ENCODE results near the gene MYBPHL.

Gene MYBPHL

DNA sequence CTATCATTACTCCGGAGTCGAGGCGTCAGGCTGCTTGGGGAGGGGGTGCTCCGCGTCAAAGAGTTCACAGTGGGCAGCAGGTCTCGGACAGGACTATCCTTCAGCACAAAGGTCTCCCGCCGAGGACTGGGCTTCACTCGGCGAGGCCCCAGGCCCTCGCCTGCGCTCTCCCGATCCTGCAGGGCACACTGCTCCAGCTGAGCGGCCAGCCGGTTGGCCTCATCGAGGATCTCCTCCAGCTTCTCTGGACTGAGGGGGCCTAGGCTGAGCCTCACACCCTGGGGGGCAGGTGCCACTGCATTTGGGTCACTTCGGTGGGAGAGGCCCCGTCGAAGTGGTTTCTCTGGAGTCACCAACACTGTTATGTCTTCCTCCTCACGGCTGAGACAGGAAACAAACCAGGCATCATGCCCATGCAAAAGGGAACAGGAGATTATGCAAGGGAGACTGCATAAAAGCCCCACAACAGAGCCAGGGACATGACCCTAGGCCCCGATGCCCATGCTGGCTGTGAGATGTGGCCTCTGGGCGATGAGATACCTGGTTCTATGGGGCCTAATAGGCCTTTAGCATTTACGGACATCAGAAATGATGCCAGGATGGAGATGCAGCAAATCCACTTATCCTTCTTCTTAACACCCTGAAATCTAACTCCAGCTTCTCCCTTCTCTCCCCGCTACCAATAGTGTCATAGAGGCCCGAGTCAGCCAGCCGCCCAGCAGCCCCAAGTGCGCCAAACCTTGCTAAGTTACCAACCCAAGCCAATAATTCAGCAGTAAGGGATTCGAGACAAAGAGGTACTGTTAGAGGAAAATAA, 24.9 kb downstream of the MYBPHL start:
- peak in 6 of 51 donors; percentile 28 to 70 (median 49) for DNase-seq

DNA sequence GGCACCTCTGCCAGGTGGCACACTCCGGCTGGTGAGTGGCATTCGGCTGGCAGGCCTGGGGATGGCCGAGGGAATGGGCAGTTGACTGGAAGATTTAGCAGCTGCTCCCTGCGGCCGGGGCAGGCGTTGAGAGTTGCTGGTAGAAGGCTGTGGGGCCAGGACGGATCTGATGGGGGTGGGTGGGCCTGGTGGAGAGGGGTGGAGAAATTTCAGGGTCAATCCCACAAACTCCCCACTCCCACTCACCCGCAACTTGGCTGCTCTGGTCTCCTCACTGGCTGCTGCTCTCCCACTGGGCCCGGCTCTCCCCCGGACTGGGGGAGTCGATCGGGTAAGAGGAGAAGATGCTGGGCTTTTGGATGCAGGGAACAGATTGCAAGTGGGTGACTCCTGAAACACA, 25.9 kb downstream of the MYBPHL start:
- DNase-seq, result no peak

DNA sequence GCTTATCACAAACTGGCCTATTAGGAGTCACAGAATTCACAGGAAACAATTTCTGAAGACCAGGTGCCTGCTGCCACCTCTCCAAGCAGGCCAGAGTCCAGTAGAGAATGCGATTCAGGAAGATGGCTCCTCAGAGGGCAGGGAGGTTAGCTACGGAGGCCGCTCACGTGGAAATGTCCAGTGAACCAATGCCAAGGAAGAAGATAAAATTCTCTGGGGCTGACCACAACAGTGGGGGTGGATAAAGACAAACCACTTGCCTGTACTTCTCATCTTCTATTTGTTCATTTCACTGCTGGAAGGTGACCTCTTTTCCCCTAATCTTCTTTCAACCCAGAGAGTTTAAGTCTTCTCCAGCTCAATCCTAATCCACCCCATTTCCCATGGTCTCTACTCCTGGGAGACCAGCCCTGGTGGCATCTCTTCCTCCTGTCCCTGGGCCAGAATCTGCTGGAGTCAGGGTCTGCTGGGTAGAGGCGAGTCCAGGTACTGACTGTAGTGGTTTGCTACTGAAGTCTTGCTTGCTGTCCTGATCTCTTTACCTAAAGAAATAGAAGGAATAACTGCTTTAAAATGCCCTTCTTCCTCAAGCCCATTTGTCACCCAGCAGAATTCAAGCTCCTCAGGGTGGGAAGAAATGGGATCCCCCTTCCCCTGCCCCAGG, 27.1 kb downstream of the MYBPHL start:
- DNase-seq, result no peak

DNA sequence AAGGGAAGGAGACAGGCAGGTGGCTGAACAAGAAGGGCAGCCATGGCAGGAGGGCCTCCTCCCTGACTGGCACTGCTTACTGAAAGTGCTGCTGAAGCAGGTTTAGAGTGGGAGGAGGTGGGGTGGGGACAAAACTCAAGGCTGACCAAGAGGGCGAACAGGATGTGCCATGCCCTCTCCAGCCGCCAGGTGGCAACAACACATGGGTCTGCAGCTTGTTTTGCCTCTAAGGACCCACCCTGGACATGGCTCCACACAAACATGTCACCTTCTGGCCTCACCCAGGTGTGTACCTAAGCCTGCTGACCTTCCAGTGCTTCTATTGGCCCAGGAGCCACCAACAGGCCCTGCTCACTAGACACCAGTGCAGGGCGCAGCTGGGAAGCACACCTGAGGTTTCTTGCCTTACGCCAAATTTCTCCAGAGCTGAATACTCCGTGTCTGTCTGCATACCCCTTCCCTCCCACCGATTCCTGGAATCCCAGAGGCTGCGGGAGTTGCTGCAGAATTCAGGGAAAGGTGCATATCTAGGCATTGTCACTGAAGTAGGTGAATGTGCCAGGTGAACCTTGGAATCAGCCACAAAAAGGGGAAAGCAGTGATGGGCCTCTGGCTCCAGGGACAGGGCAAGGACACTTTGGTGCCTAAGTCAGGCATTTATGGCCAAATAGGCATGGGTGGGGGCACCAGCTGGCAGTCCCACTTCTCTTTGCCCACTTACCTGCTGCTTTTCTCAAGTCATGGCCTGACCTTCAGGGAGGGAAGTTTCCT, 29.2 kb downstream of the MYBPHL start:
- DNase-seq, result peak in 45 of 51 donors; percentile 25 to 85 (median 65)

DNA sequence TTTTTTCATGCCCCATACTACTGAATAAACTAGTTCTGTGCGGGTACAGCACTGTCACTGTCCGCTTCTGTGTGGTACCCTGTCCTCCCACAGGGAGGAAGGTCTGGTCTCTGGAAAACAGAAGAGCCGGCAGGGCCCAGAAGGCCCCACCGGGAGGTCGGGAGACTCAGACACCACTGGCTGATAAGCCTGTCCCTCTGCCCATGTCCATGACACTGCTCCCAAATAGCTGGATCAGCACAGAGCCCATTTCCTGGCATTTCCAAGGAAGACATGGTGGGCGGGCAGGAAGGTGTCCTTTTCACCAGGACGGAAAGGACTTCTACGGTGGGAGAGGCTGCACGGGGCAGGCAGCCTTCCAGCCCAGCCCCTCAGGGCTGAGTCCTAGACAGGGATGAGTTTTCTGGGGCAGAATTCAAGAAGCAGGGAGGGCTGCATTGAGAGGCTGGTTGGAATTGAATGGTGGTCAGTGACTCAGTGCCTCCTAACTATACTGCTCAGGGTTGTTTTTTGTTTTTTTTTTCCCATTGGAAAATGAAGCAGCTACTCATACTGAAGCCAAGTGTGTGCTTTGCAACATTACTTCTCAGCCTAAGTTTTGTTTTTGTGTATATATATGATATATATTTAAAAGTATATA, 31.0 kb downstream of the MYBPHL start:
- peak in 1 of 51 donors; percentile 26 for DNase-seq

GRCh38 chr1:109274533-109275476, 32.0 kb downstream of the MYBPHL start:
- DNase-seq, result peak in 6 of 51 donors; percentile 24 to 58 (median 34)

DNA sequence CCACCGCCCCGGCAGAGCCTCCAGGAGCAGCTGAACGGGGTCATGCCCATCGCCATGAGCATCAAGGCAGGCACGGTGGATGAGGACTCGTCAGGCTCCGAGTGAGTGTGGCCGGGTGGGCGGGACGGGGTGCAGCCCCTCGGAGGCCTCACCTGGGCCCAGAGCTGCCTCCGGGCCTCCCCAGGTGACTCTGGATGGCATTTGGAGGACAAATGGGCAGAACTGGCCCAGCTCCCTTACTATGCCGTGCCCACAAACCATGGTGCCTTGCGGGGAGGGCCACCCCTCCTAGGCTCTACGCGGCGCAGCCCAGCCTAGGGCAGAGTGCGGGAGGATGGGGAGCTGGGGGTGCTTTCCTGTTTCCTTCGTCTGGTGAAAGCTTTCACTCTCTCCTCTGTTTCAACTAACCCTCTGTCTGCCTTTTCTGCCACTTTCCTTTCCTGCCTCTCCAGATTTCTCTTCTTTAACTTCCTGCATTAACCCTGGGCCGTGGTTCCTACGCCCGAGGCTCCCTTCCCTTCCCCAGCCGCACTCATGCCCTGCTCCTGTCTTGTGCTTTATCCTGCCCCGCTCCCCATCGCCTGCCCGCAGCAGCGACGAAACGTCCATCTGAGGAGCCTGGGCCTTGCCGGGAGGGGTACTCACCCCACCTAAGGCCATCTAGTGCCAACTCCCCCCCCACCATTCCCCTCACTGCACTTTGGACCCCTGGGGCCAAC, 33.1 kb downstream of the MYBPHL start:
- no peak for DNase-seq

DNA sequence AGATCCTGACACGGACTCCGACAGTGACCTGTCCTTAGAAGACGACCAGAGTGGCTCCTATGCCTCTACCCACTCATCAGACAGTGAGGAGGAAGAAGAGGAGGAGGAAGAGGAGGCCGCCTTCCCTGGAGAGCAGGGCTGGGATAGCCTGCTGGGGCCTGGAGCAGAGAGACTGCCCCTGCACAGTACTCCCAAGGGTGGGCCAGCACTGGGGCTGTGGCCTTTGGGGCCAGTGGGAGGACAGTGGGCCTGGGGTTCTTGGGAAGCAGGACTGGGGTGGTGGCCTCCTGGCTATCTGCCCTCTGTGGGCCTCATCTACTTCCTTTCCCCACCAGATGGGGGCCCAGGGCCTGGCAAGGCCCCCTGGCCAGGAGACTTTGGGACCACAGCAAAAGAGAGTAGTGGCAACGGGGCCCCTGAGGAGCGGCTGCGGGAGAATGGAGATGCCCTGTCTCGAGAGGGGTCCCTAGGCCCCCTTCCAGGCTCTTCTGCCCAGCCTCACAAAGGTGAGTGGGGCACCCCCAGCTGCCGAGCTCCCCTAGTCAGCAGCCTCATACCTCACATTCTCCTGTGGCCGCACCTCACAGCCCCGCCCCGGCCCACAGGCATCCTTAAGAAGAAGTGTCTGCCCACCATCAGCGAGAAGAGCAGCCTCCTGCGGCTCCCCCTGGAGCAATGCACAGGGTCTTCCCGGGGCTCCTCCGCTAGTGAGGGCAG, 33.8 kb downstream of the MYBPHL start:
- no peak for DNase-seq

GRCh38 chr1:109272021-109272799, 34.6 kb downstream of the MYBPHL start:
- no peak for DNase-seq

GRCh38 chr1:109271458-109271857, 35.4 kb downstream of the MYBPHL start:
- no peak for DNase-seq

DNA sequence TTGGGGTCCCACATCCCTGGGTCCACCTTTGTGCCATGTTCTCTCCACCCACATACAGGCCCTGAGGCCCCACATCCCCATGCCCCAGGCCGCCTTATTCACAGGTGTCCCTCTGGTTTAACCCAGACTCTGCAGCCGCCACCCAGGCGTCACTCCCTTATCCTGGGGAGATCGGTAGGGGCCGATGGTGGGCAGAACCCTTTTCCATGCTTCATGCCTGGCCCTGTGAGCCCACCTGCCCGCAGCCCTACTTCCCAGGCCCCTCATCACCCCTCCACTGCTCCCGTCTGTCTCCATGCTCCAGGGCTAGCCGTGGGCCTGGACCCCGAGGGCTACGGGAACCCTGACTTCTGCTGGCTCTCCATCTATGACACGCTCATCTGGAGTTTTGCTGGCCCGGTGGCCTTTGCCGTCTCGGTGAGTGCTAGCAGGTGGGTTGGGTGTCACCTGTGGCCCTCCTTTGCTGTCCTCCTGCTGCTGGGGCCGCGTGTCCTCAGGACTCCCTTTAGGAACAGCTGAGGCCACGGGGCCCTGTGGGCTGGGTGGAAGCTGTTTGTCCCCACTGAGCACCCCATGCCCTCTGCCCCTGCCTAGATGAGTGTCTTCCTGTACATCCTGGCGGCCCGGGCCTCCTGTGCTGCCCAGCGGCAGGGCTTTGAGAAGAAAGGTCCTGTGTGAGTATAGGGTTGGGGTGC, 36.0 kb downstream of the MYBPHL start:
- DNase-seq, result no peak

- no peak for DNase-seq
Measured at GRCh38 chr1:109269981-109270622, 36.7 kb downstream of the MYBPHL start.

- no peak for DNase-seq
Measured at GRCh38 chr1:109269212-109269980, 37.4 kb downstream of the MYBPHL start.

DNA sequence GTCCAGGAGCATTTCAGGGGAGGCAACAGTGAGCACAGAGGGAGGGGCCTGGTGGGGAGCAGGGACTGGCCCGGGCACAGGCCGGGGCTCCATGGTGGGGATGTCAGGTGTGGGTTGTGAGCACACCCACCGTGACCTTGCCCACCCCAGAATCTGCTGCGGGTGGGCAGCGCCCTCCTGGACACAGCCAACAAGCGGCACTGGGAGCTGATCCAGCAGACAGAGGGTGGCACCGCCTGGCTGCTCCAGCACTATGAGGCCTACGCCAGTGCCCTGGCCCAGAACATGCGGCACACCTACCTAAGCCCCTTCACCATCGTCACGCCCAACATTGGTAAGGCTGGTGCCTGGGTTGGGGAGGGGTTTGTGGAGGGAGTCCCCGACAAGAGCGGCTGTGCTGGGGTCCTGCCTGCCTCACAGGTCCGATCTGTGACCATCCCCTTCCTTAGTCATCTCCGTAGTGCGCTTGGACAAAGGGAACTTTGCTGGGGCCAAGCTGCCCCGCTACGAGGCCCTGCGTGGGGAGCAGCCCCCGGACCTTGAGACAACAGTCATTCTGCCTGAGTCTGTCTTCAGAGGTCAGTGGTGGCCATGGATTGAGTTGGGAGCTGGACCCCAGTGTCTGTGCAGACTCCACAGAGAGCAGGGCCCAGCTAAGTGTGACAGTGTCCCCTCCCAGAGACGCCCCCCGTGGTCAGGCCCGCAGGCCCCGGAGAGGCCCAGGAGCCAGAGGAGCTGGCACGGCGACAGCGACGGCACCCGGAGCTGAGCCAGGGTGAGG, 38.2 kb downstream of the MYBPHL start:
- peak in 5 of 51 donors; percentile 19 to 51 (median 39) for DNase-seq

DNA sequence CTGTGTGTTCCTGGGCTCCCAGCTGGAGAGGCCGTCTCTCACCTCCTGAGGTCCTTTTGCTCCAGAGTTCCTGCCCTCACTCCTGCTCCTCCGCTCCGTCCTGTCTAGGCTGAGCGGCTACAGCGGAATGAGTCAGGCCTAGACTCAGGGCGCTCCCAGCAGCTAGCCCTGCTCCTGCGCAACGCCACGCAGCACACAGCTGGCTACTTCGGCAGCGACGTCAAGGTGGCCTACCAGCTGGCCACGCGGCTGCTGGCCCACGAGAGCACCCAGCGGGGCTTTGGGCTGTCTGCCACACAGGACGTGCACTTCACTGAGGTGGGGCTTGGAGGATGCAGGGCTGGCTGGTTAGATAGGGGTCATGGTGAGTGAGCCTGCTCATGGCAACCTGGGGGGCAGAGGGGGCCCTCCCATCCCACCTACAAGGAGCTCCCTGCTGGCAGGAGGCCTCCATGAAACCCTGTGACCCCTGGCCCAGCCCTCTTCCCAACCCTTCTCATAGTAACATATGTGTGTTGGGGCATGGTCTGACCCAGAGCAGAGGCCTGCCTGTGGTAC, 39.0 kb downstream of the MYBPHL start:
- DNase-seq, result no peak
